NCI-H2196 (cell line): ENCODE results near the gene GAS2L3.
"Not testable (repeated sequence)": the region's sequence is repeated elsewhere in the genome, so short reads cannot be mapped to it uniquely, and the experiment has no call there.

ENCODE experiments used
- DNase-seq: peaks from one replicate; lab custom pipeline; 2025; ENCODE audit not compliant: unreplicated experiment; lab: John Stamatoyannopoulos, UW

The GAS2L3 gene

GRCh38 chr12:100574187-100575074 lies 947 bp downstream of the GAS2L3 start:
- peak; percentile 19 for DNase-seq

- DNase-seq = no peak
Observed at GRCh38 chr12:100576331-100577036, 3.0 kb downstream of the GAS2L3 start.

- no peak for DNase-seq
Observed at GRCh38 chr12:100578923-100579322, 5.4 kb downstream of the GAS2L3 start.

- no peak for DNase-seq
Observed at GRCh38 chr12:100579844-100580243, 6.4 kb downstream of the GAS2L3 start.

- no peak for DNase-seq
Observed at GRCh38 chr12:100584256-100584655, 10.8 kb downstream of the GAS2L3 start.

- DNase-seq = no peak
Observed at GRCh38 chr12:100591979-100592378, 18.5 kb downstream of the GAS2L3 start.

- DNase-seq = no peak
Observed at GRCh38 chr12:100593490-100593889, 20.0 kb downstream of the GAS2L3 start.

- DNase-seq = no peak
Observed at GRCh38 chr12:100601626-100602025, 28.1 kb downstream of the GAS2L3 start.

- DNase-seq = not testable (repeated sequence)
Observed at GRCh38 chr12:100602997-100603396, 29.5 kb downstream of the GAS2L3 start.

GRCh38 chr12:100608776-100609175 lies 35.3 kb downstream of the GAS2L3 start:
- no peak for DNase-seq

GRCh38 chr12:100610666-100611430 lies 37.4 kb downstream of the GAS2L3 start:
- DNase-seq = no peak

GRCh38 chr12:100612606-100613005 lies 39.1 kb downstream of the GAS2L3 start:
- no peak for DNase-seq

- DNase-seq = no peak
Observed at GRCh38 chr12:100624571-100624970, 51.1 kb downstream of the GAS2L3 start.

GRCh38 chr12:100632445-100632892 lies 59.0 kb downstream of the GAS2L3 start:
- DNase-seq = no peak

- DNase-seq = not testable (repeated sequence)
Observed at GRCh38 chr12:100633082-100633785, 59.8 kb downstream of the GAS2L3 start.

- no peak for DNase-seq
Observed at GRCh38 chr12:100643246-100643645, 69.8 kb downstream of the GAS2L3 start.

- DNase-seq = no peak
Observed at GRCh38 chr12:100646896-100647295, 73.4 kb downstream of the GAS2L3 start.

GRCh38 chr12:100651108-100651507 lies 77.6 kb downstream of the GAS2L3 start:
- no peak for DNase-seq

GRCh38 chr12:100651694-100652093 lies 78.2 kb downstream of the GAS2L3 start:
- DNase-seq = no peak

- no peak for DNase-seq
Observed at GRCh38 chr12:100652488-100652887, 79.0 kb downstream of the GAS2L3 start.

- DNase-seq = no peak
Observed at GRCh38 chr12:100656141-100656540, 82.7 kb downstream of the GAS2L3 start.
